Measurements from ENCODE around the gene DRAXIN. TPM values are rescaled to one million over a fixed set of nuclear protein-coding genes. Genes with fewer than 3 reads are reported as not detected.

The DRAXIN gene
- total and polyA plus RNA-seq, 11 donors = 0.03 to 0.29 (median 0.10) TPM; not detected in 4

GRCh38 chr1:11647333-11647732 is 44.2 kb upstream of the DRAXIN start:
- no peaks in the 10 kb centered on the region for H3K9me3 ChIP-seq
- ATAC-seq (no peak), DNase-seq (no peak)
- no peaks in the 10 kb centered on the region for H3K36me3 ChIP-seq
- peaks cover 0 to 31% (median 16%) of the 10 kb centered on the region in 12 donors for H3K4me1 ChIP-seq
- TF ChIP-seq POLR2A (IDR thresholded peaks at IDR 0.05) = no peak
- TF ChIP-seq CTCF (IDR thresholded peaks at IDR 0.05) = no peak
- 79 to 92% (median 88%) methylated on average over 5 to 7 of the region's 7 CpGs for WGBS, 4 donors
- no peak overlapping the region for H3K4me3 ChIP-seq
- intact Hi-C loops (cut with DNase I) = loop anchor here in 5 of 10 donors (5.0 kb wide), 4 partner anchors 75 to 610 kb away; no protein-coding TSS in a partner anchor
- no peak overlapping the region for H3K27ac ChIP-seq
- H3K27me3 ChIP-seq = peaks cover 0 to 49% (median 17%) of the 10 kb centered on the region in 9 donors

DNA sequence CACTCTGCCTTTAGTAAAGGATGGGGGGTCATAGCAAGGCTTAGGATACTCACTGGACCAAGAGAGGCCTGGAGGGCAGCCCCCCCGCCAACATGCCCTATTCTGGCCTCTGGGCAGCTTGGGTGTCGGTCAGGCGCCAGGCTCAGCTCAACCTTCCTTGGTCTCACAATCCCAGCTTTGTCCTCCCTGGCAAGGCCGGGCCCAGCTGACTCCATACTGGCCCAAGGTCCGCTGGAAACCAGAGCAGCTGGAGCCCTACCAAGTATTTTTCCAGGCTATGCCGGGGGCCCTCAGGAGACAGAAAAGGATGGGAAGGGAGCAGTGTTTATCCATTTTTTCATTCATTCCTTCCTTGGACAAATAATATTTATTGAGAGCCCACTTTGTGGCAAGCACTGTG is 43.5 kb upstream of the DRAXIN start:
- Histone ChIP-seq H3K4me1 (peaks cover 0 to 31% (median 16%) of the 10 kb centered on the region in 12 donors), H3K9me3 (no peaks in the 10 kb centered on the region), H3K36me3 (no peaks in the 10 kb centered on the region), H3K27me3 (peaks cover 0 to 44% (median 17%) of the 10 kb centered on the region in 9 donors), H3K27ac (no peak overlapping the region), H3K4me3 (no peak overlapping the region)
- DNase-seq = peak in 1 of 5 donors; percentile 60
- TF ChIP-seq POLR2A (IDR thresholded peaks at IDR 0.05) = no peak
- TF ChIP-seq CTCF (IDR thresholded peaks at IDR 0.05) = no peak
- WGBS, 4 donors = 42 to 68% (median 56%) methylated on average over 6 of the region's 6 CpGs
- ATAC-seq = no peak
- intact Hi-C loops (cut with DNase I) = loop anchor here in 5 of 10 donors (5.0 kb wide), 4 partner anchors 74 to 611 kb away; no protein-coding TSS in a partner anchor

DNA sequence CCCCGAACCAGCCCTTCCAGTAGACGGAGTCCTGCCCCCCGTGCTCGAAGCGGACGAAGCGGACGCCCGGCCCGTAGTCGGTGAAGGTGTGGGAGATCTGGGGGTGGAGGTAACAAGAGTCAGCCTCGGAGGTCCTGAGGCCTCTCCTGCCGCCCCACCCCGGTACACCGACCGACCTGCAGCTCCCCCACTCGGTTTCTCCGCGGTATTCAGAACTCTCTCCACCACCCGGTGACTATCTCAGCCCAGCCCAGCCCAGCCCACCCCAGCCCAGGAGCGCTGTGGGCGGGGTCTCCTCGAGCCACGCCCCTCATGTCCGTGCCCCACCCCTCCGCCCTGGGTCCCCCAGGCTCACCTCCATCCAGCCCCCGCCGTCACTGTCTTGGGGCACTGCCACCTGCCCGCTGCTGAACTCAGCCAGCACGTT is 42.8 kb upstream of the DRAXIN start:
- TF ChIP-seq POLR2A (IDR thresholded peaks at IDR 0.05) (no peak), CTCF (IDR thresholded peaks at IDR 0.05) (no peak)
- DNase-seq = no peak
- Histone ChIP-seq H3K4me3 (no peak overlapping the region), H3K27ac (no peak overlapping the region), H3K27me3 (peaks cover 0 to 39% (median 17%) of the 10 kb centered on the region in 9 donors), H3K36me3 (no peaks in the 10 kb centered on the region), H3K4me1 (peaks cover 0 to 31% (median 16%) of the 10 kb centered on the region in 12 donors), H3K9me3 (no peaks in the 10 kb centered on the region)
- intact Hi-C loops (cut with DNase I) = loop anchor here in 5 of 10 donors (5.0 kb wide), 4 partner anchors 74 to 611 kb away; no protein-coding TSS in a partner anchor
- WGBS, 4 donors = 8 to 18% (median 9%) methylated on average over 15 to 30 of the region's 30 CpGs
- ATAC-seq = peak in 3 of 4 donors; percentile 31 to 38 (median 32)

- Histone ChIP-seq H3K9me3 (no peaks in the 10 kb centered on the region), H3K27ac (no peak overlapping the region), H3K4me1 (peaks cover 0 to 34% (median 17%) of the 10 kb centered on the region in 12 donors), H3K36me3 (no peaks in the 10 kb centered on the region), H3K27me3 (peaks cover 0 to 34% (median 17%) of the 10 kb centered on the region in 9 donors), H3K4me3 (no peak overlapping the region)
- TF ChIP-seq POLR2A (IDR thresholded peaks at IDR 0.05) (no peak), CTCF (IDR thresholded peaks at IDR 0.05) (no peak)
- intact Hi-C loops (cut with DNase I) = loop anchor here in 5 of 10 donors (5.0 kb wide), 4 partner anchors 73 to 612 kb away; no protein-coding TSS in a partner anchor
- DNase-seq (no peak), ATAC-seq (no peak)
- WGBS, 4 donors = 15 to 25% (median 20%) methylated on average over 7 to 9 of the region's 9 CpGs
Measured at GRCh38 chr1:11649237-11649623, 42.3 kb upstream of the DRAXIN start.

All from heart left ventricle (tissue), 16 donors.